MCF 10A (cell line): Measurements from ENCODE around the gene PICK1. TPM values are rescaled to one million over a fixed set of nuclear protein-coding genes. Genes with fewer than 3 reads are reported as not detected.

Experiments used
- Bru-seq: library from RNA; stranded (reverse); fragments of 400-500 nt; gene quantifications from one replicate; lab custom pipeline; 2021; lab: Mats Ljungman, UMichigan
- BruChase-seq, 2 experiments: library from RNA; stranded (reverse); fragments of 400-500 nt; gene quantifications; one replicate each; lab custom pipeline; 2021; lab: Mats Ljungman, UMichigan
- BruUV-seq: library from RNA; stranded (reverse); fragments of 400-500 nt; replicated peaks from 2 replicates; lab custom pipeline; 2021; lab: Mats Ljungman, UMichigan
- CTCF ChIA-PET: fragments of 300-600 bp; sonication (Branson Sonifier 250); formaldehyde crosslinking; extraction: SDS; loops from one replicate; lab custom pipeline; 2021; ENCODE audit warnings: antibody characterized with exemption, inconsistent platforms; lab: Yijun Ruan, JAX
- POLR2A ChIA-PET: fragments of 300-600, 350-650 bp; sonication (Branson Sonifier 250); formaldehyde crosslinking; extraction: SDS; loops from one replicate; lab custom pipeline; 2020; ENCODE audit warnings: antibody characterized with exemption, inconsistent platforms; lab: Yijun Ruan, JAX
- DNase-seq: peaks from one replicate; pipeline ENCODE4 v3.0.0-alpha.2; 2018; ENCODE audit not compliant: unreplicated experiment
- H3K27ac Mint-ChIP-seq: one replicate; pipeline ENCODE4 v1.8.0; 2022; ENCODE audit warnings: mild to moderate bottlenecking, low read depth, mixed read lengths; ENCODE audit not compliant: unreplicated experiment
- H3K27me3 Mint-ChIP-seq: one replicate; pipeline ENCODE4 v1.8.0; 2022; ENCODE audit warnings: mixed read lengths; ENCODE audit not compliant: insufficient read depth, unreplicated experiment
- H3K36me3 Mint-ChIP-seq: one replicate; pipeline ENCODE4 v1.8.0; 2022; ENCODE audit warnings: mild to moderate bottlenecking, moderate library complexity, mixed read lengths; ENCODE audit not compliant: insufficient read depth, unreplicated experiment
- H3K4me1 Mint-ChIP-seq: one replicate; pipeline ENCODE4 v1.8.0; 2022; ENCODE audit warnings: mixed read lengths; ENCODE audit not compliant: insufficient read depth, unreplicated experiment
- H3K4me3 Mint-ChIP-seq: one replicate; pipeline ENCODE4 v1.8.0; 2022; ENCODE audit warnings: mild to moderate bottlenecking, moderate library complexity, mixed read lengths; ENCODE audit not compliant: unreplicated experiment
- H3K9me3 Mint-ChIP-seq: one replicate; pipeline ENCODE4 v1.8.0; 2022; ENCODE audit warnings: mixed read lengths; ENCODE audit not compliant: unreplicated experiment
- CTCF ChIP-seq: fragments of 200-600 bp; IDR thresholded peaks from one replicate; pipeline ENCODE4 v1.8.0; 2022; ENCODE audit warnings: antibody characterized with exemption, mild to moderate bottlenecking; ENCODE audit not compliant: unreplicated experiment
- intact Hi-C: fragments of 100-400 bp; cut with micrococcal nuclease; formaldehyde crosslinking; loops from 2 replicates; pipeline ENCODE4 v1.14.1; 2022
- long read RNA-seq: library from polyadenylated mRNA; stranded (forward); transcript quantifications from one replicate; pipeline ENCODE4 v2.0.0, GENCODE V29; 2022
- total RNA-seq: library from RNA; stranded (reverse); gene quantifications from 2 replicates; pipeline ENCODE4 v1.2.3, GENCODE V29; 2022

PICK1 gene
- total RNA-seq, result 40.2 and 40.6 TPM in 2 replicates
- percentile 65 among the genes with signal in this experiment for Bru-seq, nascent RNA
- BruChase-seq, experiment 1, labeled RNA remaining after a 6-hour chase, result percentile 72 among the genes with signal in this experiment
- BruChase-seq, experiment 2, labeled RNA remaining after a 2-hour chase, result percentile 65 among the genes with signal in this experiment
- long read RNA-seq, transcript PICK1-202 (13 exons, 2,164 nt), result minor isoform, 15 of 91 reads
- long read RNA-seq, transcript PICK1-201 (13 exons, 2,055 nt), result major isoform, 33 of 91 reads
- long read RNA-seq, partial matches to known transcripts, result 6 of 91 reads
- long read RNA-seq, other reads (novel, unspliced or antisense), result 37 of 91 reads

GRCh38 chr22:38056969-38057891, at the start of gene PICK1:
Gene PICK1, plus strand, starts transcription at chr22:38057404. Its CDS starts 406 bp downstream, at chr22:38057810.
- ChIA-PET CTCF (interaction anchor here (0.5 to 0.9 kb wide), 8 partner anchors 44 to 405 kb away, joined by 3 to 4 read pairs (median 3); no protein-coding TSS in a partner anchor), POLR2A (interaction anchor here (0.7 to 1.8 kb wide), 15 partner anchors 12 to 1466 kb away, joined by 3 to 9 read pairs (median 5); partner anchors contain the start of genes MAFF and PLA2G6)
- Mint-ChIP-seq H3K9me3 (no peaks in the 10 kb centered on the region), H3K4me1 (peaks cover 13% of the 10 kb centered on the region), H3K27ac (peak within 1 kb of the TSS; percentile 97), H3K36me3 (peaks cover 34% of the 10 kb centered on the region), H3K27me3 (no peaks in the 10 kb centered on the region), H3K4me3 (peak within 1 kb of the TSS; percentile 84)
- intact Hi-C loops, result loop anchor here (5.0 kb wide), 1 partner anchor 170 kb away; no protein-coding TSS in a partner anchor
- TF ChIP-seq CTCF, result no peak
- BruUV-seq, result TSS peak; percentile 60
- DNase-seq, result peak; percentile 90

- Mint-ChIP-seq H3K4me3 (no peak overlapping the region), H3K27me3 (no peaks in the 10 kb centered on the region), H3K27ac (no peak overlapping the region), H3K4me1 (peaks cover 8% of the 10 kb centered on the region), H3K9me3 (no peaks in the 10 kb centered on the region), H3K36me3 (no peaks in the 10 kb centered on the region)
- CTCF ChIA-PET, result interaction anchor here (0.7 kb wide), 1 partner anchor 44 kb away, joined by 3 read pairs; no protein-coding TSS in a partner anchor
- no TSS peak for BruUV-seq
- no peak for TF ChIP-seq CTCF
- no peak for DNase-seq
- POLR2A ChIA-PET, result interaction anchor here (1.3 kb wide), 1 partner anchor 9 kb away, joined by 11 read pairs; no protein-coding TSS in a partner anchor
- intact Hi-C loops, result no loop called here
Measured at GRCh38 chr22:38009000-38009806, 48.0 kb upstream of the PICK1 start.

- no TSS peak for BruUV-seq
- no peak overlapping the region for H3K4me3 Mint-ChIP-seq
- CTCF ChIA-PET, result no interaction called here
- no peak for TF ChIP-seq CTCF
- H3K4me1 Mint-ChIP-seq, result peaks cover 8% of the 10 kb centered on the region
- intact Hi-C loops, result no loop called here
- no peaks in the 10 kb centered on the region for H3K27me3 Mint-ChIP-seq
- POLR2A ChIA-PET, result interaction anchor here (0.8 to 1.3 kb wide), 2 partner anchors 13 to 63 kb away, joined by 3 read pairs; no protein-coding TSS in a partner anchor
- H3K27ac Mint-ChIP-seq, result no peak overlapping the region
- H3K36me3 Mint-ChIP-seq, result no peaks in the 10 kb centered on the region
- DNase-seq, result no peak
- no peaks in the 10 kb centered on the region for H3K9me3 Mint-ChIP-seq
Measured at GRCh38 chr22:38012604-38013072, 44.6 kb upstream of the PICK1 start.
